22Rv1 (cell line): ENCODE results near the gene ZNF718.

Experiments
- CTCF ChIP-seq: fragments of 450-650 bp; IDR thresholded peaks from 2 replicates; pipeline ENCODE4 v1.5.1; 2017; ENCODE audit warnings: mild to moderate bottlenecking
- ZFX ChIP-seq: fragments of 450-650 bp; IDR thresholded peaks from 2 replicates; pipeline ENCODE4 v1.6.1; 2017; ENCODE audit warnings: antibody characterized with exemption, borderline replicate concordance

GRCh38 chr4:211033-211511, 86.8 kb downstream of the ZNF718 start:
- no peak for TF ChIP-seq CTCF
- no peak for TF ChIP-seq ZFX
